Measurements from ENCODE around the gene GAS6. TPM values are rescaled to one million over a fixed set of nuclear protein-coding genes. Genes with fewer than 3 reads are reported as not detected.

Gene GAS6
- total and polyA plus RNA-seq, 2 donors (not counting 1 experiment from before 2014, with no cell fraction given) = 0.25 to 0.78 TPM

- WGBS (ENCODE audit: insufficient coverage) = 96% methylated on average over 27 of the region's 29 CpGs
- Histone ChIP-seq H3K4me3 (ENCODE audit: control extremely low read depth in 1 of 5, extremely low read depth in 1 of 5, insufficient read depth in 1 of 5, low read depth in 2 of 5, low read length in 4 of 5) (no peak overlapping the region), H3K9me3 (ENCODE audit: control extremely low read depth in 1 of 3, control insufficient read depth in 2 of 3, insufficient read depth in 1 of 3, low read length in 2 of 3) (peaks cover 0 to 43% (median 0%) of the 10 kb centered on the region in 3 donors), H3K27ac (ENCODE audit: low read length in 2 of 2) (no peak overlapping the region), H3K79me2 (ENCODE audit: control insufficient read depth, insufficient read depth, low read length) (no peaks in the 10 kb centered on the region), H3K4me1 (ENCODE audit: control insufficient read depth in 2 of 2, insufficient read depth in 2 of 2, low read length in 2 of 2) (no peaks in the 10 kb centered on the region), H3K4me2 (replicated peaks; ENCODE audit: low read depth, low read length, poor library complexity, severe bottlenecking) (no peak overlapping the region), H3K36me3 (replicated peaks in 1 of 2; ENCODE audit: control extremely low read depth in 1 of 2, control insufficient read depth in 1 of 2, extremely low read depth in 1 of 2, insufficient read depth in 2 of 2, low read length in 1 of 2) (no peaks in the 10 kb centered on the region), H3K9ac (ENCODE audit: low read length) (no peak overlapping the region), H3K27me3 (replicated peaks in 1 of 4; ENCODE audit: control extremely low read depth in 1 of 4, control insufficient read depth in 3 of 4, insufficient read depth in 4 of 4, low read length in 3 of 4) (peaks cover 0 to 9% (median 0%) of the 10 kb centered on the region in 4 experiments), H4K20me1 (ENCODE audit: control insufficient read depth, insufficient read depth, low read length, poor library complexity, severe bottlenecking) (no peaks in the 10 kb centered on the region), H2AFZ (ENCODE audit: insufficient read depth, low read depth, low read length, poor library complexity, severe bottlenecking) (no peak overlapping the region)
- Mint-ChIP-seq H3K27ac (no peak overlapping the region), H3K27me3 (no peaks in the 10 kb centered on the region), H3K4me3 (no peak overlapping the region), H3K4me1 (peaks cover 5% of the 10 kb centered on the region), H3K9me3 (ENCODE audit: insufficient read depth) (no peaks in the 10 kb centered on the region)
- intact Hi-C loops (cut with micrococcal nuclease) = no loop called here
- no peak for DNase-seq
- no peak for ATAC-seq (ENCODE audit: low read depth)
- POLR2A ChIA-PET = no interaction called here
- CTCF ChIA-PET = no interaction called here
- no peak for TF ChIP-seq EZH2 (IDR thresholded peaks at IDR 0.05; ENCODE audit: borderline replicate concordance, insufficient read depth, low read depth, low read length, poor library complexity, severe bottlenecking)
- TF ChIP-seq, protein P1, sequence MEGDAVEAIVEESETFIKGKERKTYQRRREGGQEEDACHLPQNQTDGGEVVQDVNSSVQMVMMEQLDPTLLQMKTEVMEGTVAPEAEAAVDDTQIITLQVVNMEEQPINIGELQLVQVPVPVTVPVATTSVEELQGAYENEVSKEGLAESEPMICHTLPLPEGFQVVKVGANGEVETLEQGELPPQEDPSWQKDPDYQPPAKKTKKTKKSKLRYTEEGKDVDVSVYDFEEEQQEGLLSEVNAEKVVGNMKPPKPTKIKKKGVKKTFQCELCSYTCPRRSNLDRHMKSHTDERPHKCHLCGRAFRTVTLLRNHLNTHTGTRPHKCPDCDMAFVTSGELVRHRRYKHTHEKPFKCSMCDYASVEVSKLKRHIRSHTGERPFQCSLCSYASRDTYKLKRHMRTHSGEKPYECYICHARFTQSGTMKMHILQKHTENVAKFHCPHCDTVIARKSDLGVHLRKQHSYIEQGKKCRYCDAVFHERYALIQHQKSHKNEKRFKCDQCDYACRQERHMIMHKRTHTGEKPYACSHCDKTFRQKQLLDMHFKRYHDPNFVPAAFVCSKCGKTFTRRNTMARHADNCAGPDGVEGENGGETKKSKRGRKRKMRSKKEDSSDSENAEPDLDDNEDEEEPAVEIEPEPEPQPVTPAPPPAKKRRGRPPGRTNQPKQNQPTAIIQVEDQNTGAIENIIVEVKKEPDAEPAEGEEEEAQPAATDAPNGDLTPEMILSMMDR (IDR thresholded peaks at IDR 0.05) = no peak
Observed at GRCh38 chr13:113842336-113843062, 21.4 kb downstream of the GAS6 start.

- Histone ChIP-seq H4K20me1 (ENCODE audit: control insufficient read depth, insufficient read depth, low read length, poor library complexity, severe bottlenecking) (no peaks in the 10 kb centered on the region), H2AFZ (ENCODE audit: insufficient read depth, low read depth, low read length, poor library complexity, severe bottlenecking) (no peak overlapping the region), H3K79me2 (ENCODE audit: control insufficient read depth, insufficient read depth, low read length) (no peaks in the 10 kb centered on the region), H3K4me1 (ENCODE audit: control insufficient read depth in 2 of 2, insufficient read depth in 2 of 2, low read length in 2 of 2) (no peaks in the 10 kb centered on the region), H3K27ac (ENCODE audit: low read length in 2 of 2) (no peak overlapping the region), H3K9ac (ENCODE audit: low read length) (no peak overlapping the region), H3K36me3 (replicated peaks in 1 of 2; ENCODE audit: control extremely low read depth in 1 of 2, control insufficient read depth in 1 of 2, extremely low read depth in 1 of 2, insufficient read depth in 2 of 2, low read length in 1 of 2) (no peaks in the 10 kb centered on the region), H3K27me3 (replicated peaks in 1 of 4; ENCODE audit: control extremely low read depth in 1 of 4, control insufficient read depth in 3 of 4, insufficient read depth in 4 of 4, low read length in 3 of 4) (peaks cover 0 to 6% (median 0%) of the 10 kb centered on the region in 4 experiments), H3K4me2 (replicated peaks; ENCODE audit: low read depth, low read length, poor library complexity, severe bottlenecking) (no peak overlapping the region), H3K4me3 (ENCODE audit: control extremely low read depth in 1 of 5, extremely low read depth in 1 of 5, insufficient read depth in 1 of 5, low read depth in 2 of 5, low read length in 4 of 5) (no peak overlapping the region), H3K9me3 (ENCODE audit: control extremely low read depth in 1 of 3, control insufficient read depth in 2 of 3, insufficient read depth in 1 of 3, low read length in 2 of 3) (peaks cover 0 to 33% (median 0%) of the 10 kb centered on the region in 3 donors)
- Mint-ChIP-seq H3K4me3 (no peak overlapping the region), H3K27ac (no peak overlapping the region), H3K4me1 (peaks cover 5% of the 10 kb centered on the region), H3K27me3 (no peaks in the 10 kb centered on the region), H3K9me3 (ENCODE audit: insufficient read depth) (no peaks in the 10 kb centered on the region)
- WGBS (ENCODE audit: insufficient coverage) = 21% methylated on average over 15 of the region's 15 CpGs
- POLR2A ChIA-PET = no interaction called here
- ATAC-seq (ENCODE audit: low read depth) (no peak), DNase-seq (no peak)
- CTCF ChIA-PET = no interaction called here
- TF ChIP-seq EZH2 (IDR thresholded peaks at IDR 0.05; ENCODE audit: borderline replicate concordance, insufficient read depth, low read depth, low read length, poor library complexity, severe bottlenecking) = no peak
- TF ChIP-seq, protein P1 (IDR thresholded peaks at IDR 0.05) = no peak
- intact Hi-C loops (cut with micrococcal nuclease) = no loop called here
Observed at GRCh38 chr13:113841353-113841650, 22.6 kb downstream of the GAS6 start.
